Non-pigmented ciliary epithelial cell (primary cell): Measurements from ENCODE around the gene PDE10A.

Experiments used
- DNase-seq: peaks from one replicate; pipeline ENCODE4 v3.0.0-alpha.2; 2010; ENCODE audit warnings: low read depth

The PDE10A gene

GRCh38 chr6:165389534-165389933, 273.5 kb downstream of the PDE10A start:
- no peak for DNase-seq

- DNase-seq, result no peak
Measured at GRCh38 chr6:165383323-165383722, 279.7 kb downstream of the PDE10A start.

GRCh38 chr6:165376100-165376499, 286.9 kb downstream of the PDE10A start:
- no peak for DNase-seq

- no peak for DNase-seq
Measured at GRCh38 chr6:165365371-165365770, 297.7 kb downstream of the PDE10A start.

GRCh38 chr6:165345700-165346099, 317.3 kb downstream of the PDE10A start:
- DNase-seq, result no peak

- DNase-seq, result no peak
Measured at GRCh38 chr6:165340532-165340931, 322.5 kb downstream of the PDE10A start.

GRCh38 chr6:165325609-165326008, 337.4 kb downstream of the PDE10A start:
- DNase-seq, result no peak

GRCh38 chr6:165321555-165322145, 341.4 kb downstream of the PDE10A start:
- DNase-seq, result no peak

GRCh38 chr6:165321150-165321549, 341.9 kb downstream of the PDE10A start:
- no peak for DNase-seq

- DNase-seq, result no peak
Measured at GRCh38 chr6:165317723-165318122, 345.3 kb downstream of the PDE10A start.

- DNase-seq, result peak; percentile 45
Measured at GRCh38 chr6:165308926-165309731, 353.9 kb downstream of the PDE10A start, which contains the start of gene C6orf118. C6orf118 (minus strand) TSS chr6:165309605; CDS start chr6:165309586, 19 bp downstream.

GRCh38 chr6:165306955-165307354, 356.1 kb downstream of the PDE10A start:
- DNase-seq, result no peak

- DNase-seq, result no peak
Measured at GRCh38 chr6:165301372-165302246, 361.4 kb downstream of the PDE10A start.

GRCh38 chr6:165300422-165300936, 362.6 kb downstream of the PDE10A start:
- DNase-seq, result no peak

- DNase-seq, result no peak
Measured at GRCh38 chr6:165298875-165299274, 364.2 kb downstream of the PDE10A start.

- no peak for DNase-seq
Measured at GRCh38 chr6:165298402-165298801, 364.6 kb downstream of the PDE10A start.

GRCh38 chr6:165292657-165293056, 370.4 kb downstream of the PDE10A start:
- DNase-seq, result no peak
